Neural progenitor cell (in vitro differentiated cells): ENCODE results near the gene BIRC7.

Experiments used
- EZH2 ChIP-seq: fragments of 200-600 bp; sonication (generic); IDR thresholded peaks from 2 replicates; pipeline ENCODE4 v1.6.1; 2017; ENCODE audit warnings: antibody characterized with exemption, mild to moderate bottlenecking, moderate library complexity
- TF ChIP-seq, protein P1 (sequence below): fragments of 200-600 bp; sonication (generic); IDR thresholded peaks from 2 replicates; pipeline ENCODE4 v1.5.1; 2017; ENCODE audit warnings: antibody characterized with exemption, mild to moderate bottlenecking

DNA sequence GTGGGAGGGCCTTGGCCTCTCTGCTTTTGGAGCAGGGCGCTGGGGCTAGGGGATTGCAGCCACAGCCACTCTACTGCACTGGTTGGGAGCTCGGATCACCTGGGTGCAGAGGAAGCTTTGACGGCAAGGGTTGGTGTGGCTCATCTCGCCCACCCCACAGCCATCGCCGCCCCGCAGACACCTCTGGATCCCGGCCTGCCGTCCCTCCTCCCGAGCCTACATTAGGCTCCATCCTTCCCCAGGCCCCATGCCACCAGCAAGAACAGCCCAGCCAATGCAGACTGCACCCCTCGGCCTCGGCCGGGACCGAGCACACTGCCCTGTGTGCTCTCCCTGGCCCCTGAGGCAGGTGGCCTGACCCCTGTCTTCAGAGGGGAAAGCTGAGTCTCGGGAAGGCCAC is 24.8 kb downstream of the BIRC7 start:
- TF ChIP-seq, protein P1, sequence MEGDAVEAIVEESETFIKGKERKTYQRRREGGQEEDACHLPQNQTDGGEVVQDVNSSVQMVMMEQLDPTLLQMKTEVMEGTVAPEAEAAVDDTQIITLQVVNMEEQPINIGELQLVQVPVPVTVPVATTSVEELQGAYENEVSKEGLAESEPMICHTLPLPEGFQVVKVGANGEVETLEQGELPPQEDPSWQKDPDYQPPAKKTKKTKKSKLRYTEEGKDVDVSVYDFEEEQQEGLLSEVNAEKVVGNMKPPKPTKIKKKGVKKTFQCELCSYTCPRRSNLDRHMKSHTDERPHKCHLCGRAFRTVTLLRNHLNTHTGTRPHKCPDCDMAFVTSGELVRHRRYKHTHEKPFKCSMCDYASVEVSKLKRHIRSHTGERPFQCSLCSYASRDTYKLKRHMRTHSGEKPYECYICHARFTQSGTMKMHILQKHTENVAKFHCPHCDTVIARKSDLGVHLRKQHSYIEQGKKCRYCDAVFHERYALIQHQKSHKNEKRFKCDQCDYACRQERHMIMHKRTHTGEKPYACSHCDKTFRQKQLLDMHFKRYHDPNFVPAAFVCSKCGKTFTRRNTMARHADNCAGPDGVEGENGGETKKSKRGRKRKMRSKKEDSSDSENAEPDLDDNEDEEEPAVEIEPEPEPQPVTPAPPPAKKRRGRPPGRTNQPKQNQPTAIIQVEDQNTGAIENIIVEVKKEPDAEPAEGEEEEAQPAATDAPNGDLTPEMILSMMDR: no peak
- no peak for TF ChIP-seq EZH2
